ENCODE data around the gene ESR1. TPM values are rescaled to one million over a fixed set of nuclear protein-coding genes. Genes with fewer than 3 reads are reported as not detected.
"Not testable (repeated sequence)": the region's sequence is repeated elsewhere in the genome, so short reads cannot be mapped to it uniquely, and the experiment has no call there.

ESR1 gene
- total RNA-seq, 4 donors from 2014 or later: 0.59 to 1.8 (median 1.3) TPM

DNA sequence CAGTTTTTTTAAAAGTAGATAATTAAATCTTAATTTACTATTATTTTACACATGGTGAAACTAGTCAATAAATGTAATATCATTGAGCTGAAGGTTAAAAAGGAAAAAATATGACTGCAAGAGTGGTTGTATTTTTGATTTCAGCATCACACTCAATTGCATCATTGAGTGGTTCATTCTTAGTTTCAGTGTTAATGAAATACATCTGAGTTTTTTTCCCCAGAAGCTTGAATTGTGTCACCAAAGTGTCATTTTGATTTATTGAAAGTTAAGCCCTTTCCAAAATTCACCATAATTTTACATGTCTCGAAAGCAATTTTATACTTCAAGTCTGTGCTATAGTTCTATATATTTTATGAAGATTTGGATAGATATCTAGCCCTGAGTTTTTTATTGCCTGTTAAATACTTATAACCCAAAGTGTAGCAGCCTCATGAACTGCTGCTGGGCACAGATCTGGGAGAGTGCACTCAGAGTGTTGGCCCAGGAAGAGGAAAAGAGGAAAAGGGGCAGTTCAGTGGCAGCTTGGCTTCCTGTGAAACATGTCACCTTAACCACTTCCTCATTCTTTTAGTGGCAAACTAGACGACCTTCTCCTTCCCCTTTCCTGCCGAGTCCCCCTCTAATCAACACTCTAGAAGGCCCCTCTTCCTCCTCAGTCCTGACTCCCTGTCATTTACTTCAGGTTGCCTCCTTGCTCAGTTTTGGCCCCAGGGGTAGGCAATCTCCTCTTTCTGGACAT, 140.7 kb downstream of the ESR1 start:
- intact Hi-C loops (cut with DNase I; ENCODE audit: low total_unique reads): no loop called here
- no peak for DNase-seq (ENCODE audit: low spot score in 2 of 2)
- no peak for TF ChIP-seq POLR2A (IDR thresholded peaks at IDR 0.05)
- TF ChIP-seq CTCF (IDR thresholded peaks at IDR 0.05): no peak
- H3K4me3 ChIP-seq (ENCODE audit: low read depth, poor library complexity, severe bottlenecking): no peak overlapping the region
- 31 to 50% methylated on average over 3 of the region's 3 CpGs for whole genome bisulfite sequencing, 2 donors

- intact Hi-C loops (cut with DNase I; ENCODE audit: low total_unique reads): no loop called here
- WGBS, 2 donors: 78 to 86% methylated on average over 2 of the region's 2 CpGs
- H3K4me3 ChIP-seq (ENCODE audit: low read depth, poor library complexity, severe bottlenecking): no peak overlapping the region
- DNase-seq (ENCODE audit: low spot score in 2 of 2): no peak
- TF ChIP-seq POLR2A (IDR thresholded peaks at IDR 0.05) (no peak), CTCF (IDR thresholded peaks at IDR 0.05) (no peak)
These were observed 150.8 kb downstream of the ESR1 start for GRCh38 chr6:151958332-151958731.

DNA sequence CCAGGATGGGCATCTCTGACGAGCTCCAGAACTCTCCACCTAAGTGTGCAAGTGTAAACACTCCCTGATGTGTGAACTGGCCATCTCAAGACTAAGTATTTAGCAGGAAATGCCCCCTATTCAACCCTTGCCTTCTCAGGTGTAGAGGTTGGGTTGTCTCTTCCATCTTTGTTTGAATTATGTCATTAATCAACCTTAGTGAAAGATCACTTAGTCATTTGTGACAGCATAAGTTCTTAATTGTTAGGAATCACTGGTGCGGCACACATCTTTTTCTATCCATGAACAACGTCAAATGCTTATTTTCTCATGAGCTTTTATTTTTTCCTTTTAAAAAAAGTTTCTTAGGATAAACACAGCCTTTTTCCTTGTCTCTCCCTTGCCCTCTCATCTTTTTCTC, 151.6 kb downstream of the ESR1 start:
- WGBS, 2 donors: 84 to 88% methylated on average over 3 of the region's 3 CpGs

GRCh38 chr6:151961809-151962208, 154.3 kb downstream of the ESR1 start:
- 66 to 68% methylated on average over 5 of the region's 5 CpGs for WGBS, 2 donors

More for the DNA sequence above, 151.6 kb downstream of the ESR1 start:
- intact Hi-C loops (cut with DNase I; ENCODE audit: low total_unique reads): no loop called here
- DNase-seq (ENCODE audit: low spot score in 2 of 2): no peak
- H3K4me3 ChIP-seq (ENCODE audit: low read depth, poor library complexity, severe bottlenecking): no peak overlapping the region
- no peak for TF ChIP-seq POLR2A (IDR thresholded peaks at IDR 0.05)

DNA sequence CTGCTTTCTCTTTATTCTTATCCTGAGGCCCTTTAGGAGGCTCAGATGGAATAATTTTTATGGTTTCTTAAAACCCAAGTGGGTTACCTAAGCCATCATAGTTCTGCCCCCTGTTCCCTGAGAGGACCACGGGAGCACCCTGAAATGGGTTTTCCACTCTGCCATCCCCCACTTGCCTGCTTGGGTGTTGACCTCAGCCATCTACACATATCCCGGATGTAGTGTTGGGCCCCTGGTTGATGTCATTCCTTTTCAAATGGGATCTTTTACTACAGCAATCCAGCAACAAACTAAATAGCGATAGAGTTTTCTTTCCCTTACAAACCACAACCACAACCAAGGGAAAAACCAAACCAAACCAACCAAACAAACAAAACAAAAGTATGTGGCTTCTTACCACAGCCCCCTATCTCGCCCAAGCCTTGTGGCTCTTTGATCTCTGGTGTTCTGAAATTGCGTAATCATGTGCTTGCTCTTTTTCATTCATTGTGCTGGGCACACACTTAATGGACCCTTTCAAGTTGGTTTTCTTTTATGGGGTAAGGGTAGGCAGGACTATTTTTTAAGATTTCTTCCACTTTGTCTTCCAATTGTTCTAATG, 154.9 kb downstream of the ESR1 start:
- TF ChIP-seq POLR2A (IDR thresholded peaks at IDR 0.05) (no peak), CTCF (IDR thresholded peaks at IDR 0.05) (no peak)
- WGBS, 2 donors: 60 to 72% methylated on average over 5 of the region's 5 CpGs
- intact Hi-C loops (cut with DNase I; ENCODE audit: low total_unique reads): no loop called here
- H3K4me3 ChIP-seq (ENCODE audit: low read depth, poor library complexity, severe bottlenecking): no peak overlapping the region
- no peak for DNase-seq (ENCODE audit: low spot score in 2 of 2)

More at GRCh38 chr6:151961809-151962208, 154.3 kb downstream of the ESR1 start:
- intact Hi-C loops (cut with DNase I; ENCODE audit: low total_unique reads): no loop called here
- no peak for DNase-seq (ENCODE audit: low spot score in 2 of 2)
- H3K4me3 ChIP-seq (ENCODE audit: low read depth, poor library complexity, severe bottlenecking): no peak overlapping the region
- TF ChIP-seq CTCF (IDR thresholded peaks at IDR 0.05) (no peak), POLR2A (IDR thresholded peaks at IDR 0.05) (no peak)

DNA sequence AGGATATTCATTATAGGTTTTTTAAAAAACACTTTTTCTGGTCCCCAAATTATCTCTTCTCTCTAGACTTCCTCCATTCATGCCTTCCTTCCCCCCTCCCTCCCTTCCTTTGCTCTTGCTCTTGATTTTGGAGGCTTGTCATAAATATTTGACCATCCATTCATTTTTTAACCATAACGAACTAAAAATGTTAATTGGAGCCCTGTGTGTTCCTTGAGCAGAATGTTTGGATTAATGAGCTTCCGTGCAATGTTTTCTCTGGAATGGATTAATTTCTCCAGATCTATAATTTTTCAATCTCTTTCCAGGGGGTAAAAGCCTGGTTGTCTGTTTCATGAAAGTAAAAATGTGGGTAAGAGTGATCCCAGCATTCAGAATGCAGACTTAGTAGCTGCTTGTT, 155.5 kb downstream of the ESR1 start:
- TF ChIP-seq POLR2A (IDR thresholded peaks at IDR 0.05) (no peak), CTCF (IDR thresholded peaks at IDR 0.05) (no peak)
- no peak for DNase-seq (ENCODE audit: low spot score in 2 of 2)
- 50 to 54% methylated on average over 2 of the region's 2 CpGs for WGBS, 2 donors
- H3K4me3 ChIP-seq (ENCODE audit: low read depth, poor library complexity, severe bottlenecking): no peak overlapping the region
- intact Hi-C loops (cut with DNase I; ENCODE audit: low total_unique reads): no loop called here

DNA sequence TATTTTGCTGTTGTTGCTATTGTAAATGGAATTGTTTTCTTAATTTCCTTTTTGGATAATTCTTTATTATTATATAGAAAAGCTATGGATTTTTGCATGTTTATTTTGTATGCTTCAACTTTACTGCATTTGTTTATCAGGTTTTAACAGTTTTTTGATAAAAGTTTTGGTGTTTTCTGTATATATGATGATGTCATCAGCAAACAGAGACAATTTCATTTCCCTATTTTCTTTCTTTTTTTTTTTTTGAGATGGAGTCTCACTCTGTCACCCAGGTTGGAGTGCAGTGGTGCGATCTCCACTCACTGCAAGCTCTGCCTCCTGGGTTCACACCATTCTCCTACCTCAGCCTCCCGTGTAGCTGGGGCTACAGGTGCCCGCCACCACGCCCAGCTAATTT, 156.9 kb downstream of the ESR1 start:
- H3K4me3 ChIP-seq (ENCODE audit: low read depth, poor library complexity, severe bottlenecking); DNase-seq (ENCODE audit: low spot score in 2 of 2); intact Hi-C loops (cut with DNase I; ENCODE audit: low total_unique reads): not testable (repeated sequence)
- WGBS, 2 donors: 97 to 99% methylated on average over 4 of the region's 4 CpGs
